Measurements from ENCODE around the gene COG7.

GRCh38 chr16:23348579-23349469 lies 104.2 kb downstream of the COG7 start:
- TF ChIP-seq POLR2AphosphoS5 (IDR thresholded peaks at IDR 0.05; ENCODE audit: insufficient read depth in 1 of 2, low read depth in 1 of 2): no peak
- no peak for TF ChIP-seq POLR2A (IDR thresholded peaks at IDR 0.05)
- TF ChIP-seq CTCF (IDR thresholded peaks at IDR 0.05): no peak

Data from vagina (tissue), 2 donors.